ENCODE data around the gene NKG7.

- TF ChIP-seq, protein P1, sequence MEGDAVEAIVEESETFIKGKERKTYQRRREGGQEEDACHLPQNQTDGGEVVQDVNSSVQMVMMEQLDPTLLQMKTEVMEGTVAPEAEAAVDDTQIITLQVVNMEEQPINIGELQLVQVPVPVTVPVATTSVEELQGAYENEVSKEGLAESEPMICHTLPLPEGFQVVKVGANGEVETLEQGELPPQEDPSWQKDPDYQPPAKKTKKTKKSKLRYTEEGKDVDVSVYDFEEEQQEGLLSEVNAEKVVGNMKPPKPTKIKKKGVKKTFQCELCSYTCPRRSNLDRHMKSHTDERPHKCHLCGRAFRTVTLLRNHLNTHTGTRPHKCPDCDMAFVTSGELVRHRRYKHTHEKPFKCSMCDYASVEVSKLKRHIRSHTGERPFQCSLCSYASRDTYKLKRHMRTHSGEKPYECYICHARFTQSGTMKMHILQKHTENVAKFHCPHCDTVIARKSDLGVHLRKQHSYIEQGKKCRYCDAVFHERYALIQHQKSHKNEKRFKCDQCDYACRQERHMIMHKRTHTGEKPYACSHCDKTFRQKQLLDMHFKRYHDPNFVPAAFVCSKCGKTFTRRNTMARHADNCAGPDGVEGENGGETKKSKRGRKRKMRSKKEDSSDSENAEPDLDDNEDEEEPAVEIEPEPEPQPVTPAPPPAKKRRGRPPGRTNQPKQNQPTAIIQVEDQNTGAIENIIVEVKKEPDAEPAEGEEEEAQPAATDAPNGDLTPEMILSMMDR (IDR thresholded peaks at IDR 0.05) = no peak
- TF ChIP-seq POLR2A (IDR thresholded peaks at IDR 0.05; ENCODE audit: low read depth) = no peak
- no peak for TF ChIP-seq POLR2AphosphoS5 (IDR thresholded peaks at IDR 0.05)
Measured at GRCh38 chr19:51354103-51354741, 18.2 kb downstream of the NKG7 start.
